H1 (cell line): ENCODE measurements around the gene ZSWIM9. TPM values are rescaled to one million over a fixed set of nuclear protein-coding genes. Genes with fewer than 3 reads are reported as not detected.

Experiments used
- CHD2 ChIP-seq: IDR thresholded peaks from 2 replicates; pipeline ENCODE4 v1.6.1; 2012; ENCODE audit warnings: low read length, improper control_type of control experiment
- GTF2F1 ChIP-seq: IDR thresholded peaks from 2 replicates; pipeline ENCODE4 v1.6.1; 2012; ENCODE audit warnings: low read depth, low read length, improper control_type of control experiment, borderline replicate concordance
- HDAC2 ChIP-seq, 2 experiments: fragments of 300-600 bp in 1 of 2; sonication (generic) in 1 of 2; IDR thresholded peaks; 2 replicates each; pipeline ENCODE4 v1.6.1; 2011 to 2012; ENCODE audit warnings: low read depth in 2 of 2, low read length in 2 of 2, mild to moderate bottlenecking in 2 of 2, moderate library complexity in 2 of 2, borderline replicate concordance in 1 of 2, inconsistent platforms in 1 of 2
- RAD21 ChIP-seq, 2 experiments: IDR thresholded peaks in 1 of 2; conservative IDR thresholded peaks in 1 of 2; 2 replicates each; pipeline ENCODE4 v1.6.1; 2011; ENCODE audit warnings: low read depth in 2 of 2, low read length in 2 of 2, improper control_type of control experiment in 1 of 2, inconsistent platforms in 1 of 2, mild to moderate bottlenecking in 1 of 2, moderate library complexity in 1 of 2
- RBBP5 ChIP-seq: IDR thresholded peaks from 2 replicates; pipeline ENCODE4 v1.7.1; 2012; ENCODE audit warnings: low read depth, mild to moderate bottlenecking, inconsistent platforms, low read length, moderate library complexity, borderline replicate concordance
- RNF2 ChIP-seq: fragments of 200-900, 300-1000 bp; sonication (generic); IDR thresholded peaks from 2 replicates; pipeline ENCODE4 v1.7.1; 2016; ENCODE audit warnings: borderline replicate concordance, low read depth, mild to moderate bottlenecking, antibody characterized with exemption, low read length; ENCODE audit not compliant: poor library complexity, severe bottlenecking; ENCODE audit errors: missing control alignments
- SP1 ChIP-seq: IDR thresholded peaks from 2 replicates; pipeline ENCODE4 v1.6.1; 2011; ENCODE audit warnings: low read depth, low read length
- SP4 ChIP-seq: IDR thresholded peaks from 2 replicates; pipeline ENCODE4 v1.6.1; 2012; ENCODE audit warnings: low read length, inconsistent platforms
- TEAD4 ChIP-seq: IDR thresholded peaks from 2 replicates; pipeline ENCODE4 v1.6.1; 2012; ENCODE audit warnings: low read depth, low read length, inconsistent platforms, mixed read lengths
- YY1 ChIP-seq: IDR thresholded peaks from 2 replicates; pipeline ENCODE4 v1.6.1; 2011; ENCODE audit warnings: low read depth, mild to moderate bottlenecking, low read length
- ZNF274 ChIP-seq: IDR thresholded peaks from 2 replicates; pipeline ENCODE4 v1.7.0; 2012; ENCODE audit warnings: low read length, borderline replicate concordance; ENCODE audit errors: extremely low read depth
- polyA plus RNA-seq, 7 experiments: library from polyadenylated mRNA; depleted of rRNA in 3 of 7; stranded (reverse) in 5 of 7; unstranded in 2 of 7; fragments of >200 nt in 5 of 7; fragments of 200-250 nt in 2 of 7; gene quantifications; 1 replicate in 5 of 7; 2 replicates in 1 of 7; 4 replicates in 1 of 7; pipeline versions ENCODE4 v1.2.1 to v1.2.3, GENCODE V29; 2011 to 2013; ENCODE audit warnings: missing spikeins in 2 of 7, mixed read lengths in 2 of 7
- total RNA-seq: library from RNA; stranded (reverse); fragmentation: NEBNext Ultra II Directional; extraction: Animal tissue kit (Norgen Biotek cat#: 25700); gene quantifications from 2 replicates; pipeline ENCODE4 v1.2.1, GENCODE V29; 2021
- TF ChIP-seq, protein P1 (sequence below): fragments of 300-600 bp; sonication (generic); IDR thresholded peaks from 2 replicates; pipeline ENCODE4 v1.7.1; 2012; ENCODE audit warnings: low read length, moderate library complexity, mild to moderate bottlenecking, inconsistent platforms; ENCODE audit not compliant: insufficient replicate concordance

The ZSWIM9 gene
- total and polyA plus RNA-seq, 2 of the 8 experiments (the other 6 are each of a cell fraction or from before 2014, with no cell fraction given): 1.5 to 10.4 TPM

DNA sequence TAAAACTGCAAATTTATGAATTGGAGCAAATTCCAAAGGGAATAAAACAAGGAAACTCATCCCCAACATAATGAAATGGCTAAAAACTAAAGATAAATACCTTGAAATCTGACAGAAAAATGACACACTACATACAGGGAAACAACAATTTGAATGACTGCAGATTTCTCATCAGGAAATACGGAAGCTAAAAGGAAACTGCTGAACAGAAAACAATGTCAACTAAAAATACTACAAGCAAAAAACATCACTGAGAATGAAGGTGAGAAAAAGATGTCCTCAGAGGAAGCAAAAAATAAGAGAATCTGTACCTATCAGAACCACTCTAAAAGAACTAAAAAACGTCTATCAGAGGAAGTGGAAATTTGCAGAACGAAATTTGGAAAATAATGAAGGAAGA lies 39.5 kb downstream of the ZSWIM9 start (continued):
- TF ChIP-seq, protein P1, sequence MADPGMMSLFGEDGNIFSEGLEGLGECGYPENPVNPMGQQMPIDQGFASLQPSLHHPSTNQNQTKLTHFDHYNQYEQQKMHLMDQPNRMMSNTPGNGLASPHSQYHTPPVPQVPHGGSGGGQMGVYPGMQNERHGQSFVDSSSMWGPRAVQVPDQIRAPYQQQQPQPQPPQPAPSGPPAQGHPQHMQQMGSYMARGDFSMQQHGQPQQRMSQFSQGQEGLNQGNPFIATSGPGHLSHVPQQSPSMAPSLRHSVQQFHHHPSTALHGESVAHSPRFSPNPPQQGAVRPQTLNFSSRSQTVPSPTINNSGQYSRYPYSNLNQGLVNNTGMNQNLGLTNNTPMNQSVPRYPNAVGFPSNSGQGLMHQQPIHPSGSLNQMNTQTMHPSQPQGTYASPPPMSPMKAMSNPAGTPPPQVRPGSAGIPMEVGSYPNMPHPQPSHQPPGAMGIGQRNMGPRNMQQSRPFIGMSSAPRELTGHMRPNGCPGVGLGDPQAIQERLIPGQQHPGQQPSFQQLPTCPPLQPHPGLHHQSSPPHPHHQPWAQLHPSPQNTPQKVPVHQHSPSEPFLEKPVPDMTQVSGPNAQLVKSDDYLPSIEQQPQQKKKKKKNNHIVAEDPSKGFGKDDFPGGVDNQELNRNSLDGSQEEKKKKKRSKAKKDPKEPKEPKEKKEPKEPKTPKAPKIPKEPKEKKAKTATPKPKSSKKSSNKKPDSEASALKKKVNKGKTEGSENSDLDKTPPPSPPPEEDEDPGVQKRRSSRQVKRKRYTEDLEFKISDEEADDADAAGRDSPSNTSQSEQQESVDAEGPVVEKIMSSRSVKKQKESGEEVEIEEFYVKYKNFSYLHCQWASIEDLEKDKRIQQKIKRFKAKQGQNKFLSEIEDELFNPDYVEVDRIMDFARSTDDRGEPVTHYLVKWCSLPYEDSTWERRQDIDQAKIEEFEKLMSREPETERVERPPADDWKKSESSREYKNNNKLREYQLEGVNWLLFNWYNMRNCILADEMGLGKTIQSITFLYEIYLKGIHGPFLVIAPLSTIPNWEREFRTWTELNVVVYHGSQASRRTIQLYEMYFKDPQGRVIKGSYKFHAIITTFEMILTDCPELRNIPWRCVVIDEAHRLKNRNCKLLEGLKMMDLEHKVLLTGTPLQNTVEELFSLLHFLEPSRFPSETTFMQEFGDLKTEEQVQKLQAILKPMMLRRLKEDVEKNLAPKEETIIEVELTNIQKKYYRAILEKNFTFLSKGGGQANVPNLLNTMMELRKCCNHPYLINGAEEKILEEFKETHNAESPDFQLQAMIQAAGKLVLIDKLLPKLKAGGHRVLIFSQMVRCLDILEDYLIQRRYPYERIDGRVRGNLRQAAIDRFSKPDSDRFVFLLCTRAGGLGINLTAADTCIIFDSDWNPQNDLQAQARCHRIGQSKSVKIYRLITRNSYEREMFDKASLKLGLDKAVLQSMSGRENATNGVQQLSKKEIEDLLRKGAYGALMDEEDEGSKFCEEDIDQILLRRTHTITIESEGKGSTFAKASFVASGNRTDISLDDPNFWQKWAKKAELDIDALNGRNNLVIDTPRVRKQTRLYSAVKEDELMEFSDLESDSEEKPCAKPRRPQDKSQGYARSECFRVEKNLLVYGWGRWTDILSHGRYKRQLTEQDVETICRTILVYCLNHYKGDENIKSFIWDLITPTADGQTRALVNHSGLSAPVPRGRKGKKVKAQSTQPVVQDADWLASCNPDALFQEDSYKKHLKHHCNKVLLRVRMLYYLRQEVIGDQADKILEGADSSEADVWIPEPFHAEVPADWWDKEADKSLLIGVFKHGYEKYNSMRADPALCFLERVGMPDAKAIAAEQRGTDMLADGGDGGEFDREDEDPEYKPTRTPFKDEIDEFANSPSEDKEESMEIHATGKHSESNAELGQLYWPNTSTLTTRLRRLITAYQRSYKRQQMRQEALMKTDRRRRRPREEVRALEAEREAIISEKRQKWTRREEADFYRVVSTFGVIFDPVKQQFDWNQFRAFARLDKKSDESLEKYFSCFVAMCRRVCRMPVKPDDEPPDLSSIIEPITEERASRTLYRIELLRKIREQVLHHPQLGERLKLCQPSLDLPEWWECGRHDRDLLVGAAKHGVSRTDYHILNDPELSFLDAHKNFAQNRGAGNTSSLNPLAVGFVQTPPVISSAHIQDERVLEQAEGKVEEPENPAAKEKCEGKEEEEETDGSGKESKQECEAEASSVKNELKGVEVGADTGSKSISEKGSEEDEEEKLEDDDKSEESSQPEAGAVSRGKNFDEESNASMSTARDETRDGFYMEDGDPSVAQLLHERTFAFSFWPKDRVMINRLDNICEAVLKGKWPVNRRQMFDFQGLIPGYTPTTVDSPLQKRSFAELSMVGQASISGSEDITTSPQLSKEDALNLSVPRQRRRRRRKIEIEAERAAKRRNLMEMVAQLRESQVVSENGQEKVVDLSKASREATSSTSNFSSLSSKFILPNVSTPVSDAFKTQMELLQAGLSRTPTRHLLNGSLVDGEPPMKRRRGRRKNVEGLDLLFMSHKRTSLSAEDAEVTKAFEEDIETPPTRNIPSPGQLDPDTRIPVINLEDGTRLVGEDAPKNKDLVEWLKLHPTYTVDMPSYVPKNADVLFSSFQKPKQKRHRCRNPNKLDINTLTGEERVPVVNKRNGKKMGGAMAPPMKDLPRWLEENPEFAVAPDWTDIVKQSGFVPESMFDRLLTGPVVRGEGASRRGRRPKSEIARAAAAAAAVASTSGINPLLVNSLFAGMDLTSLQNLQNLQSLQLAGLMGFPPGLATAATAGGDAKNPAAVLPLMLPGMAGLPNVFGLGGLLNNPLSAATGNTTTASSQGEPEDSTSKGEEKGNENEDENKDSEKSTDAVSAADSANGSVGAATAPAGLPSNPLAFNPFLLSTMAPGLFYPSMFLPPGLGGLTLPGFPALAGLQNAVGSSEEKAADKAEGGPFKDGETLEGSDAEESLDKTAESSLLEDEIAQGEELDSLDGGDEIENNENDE: no peak
- TF ChIP-seq TEAD4: no peak
- no peak for TF ChIP-seq GTF2F1
- TF ChIP-seq CHD2: no peak
- no peak for TF ChIP-seq YY1
- TF ChIP-seq RNF2: no peak
- TF ChIP-seq SP1: no peak
- TF ChIP-seq HDAC2 (IDR thresholded peaks at IDR 0.05; ENCODE audit: borderline replicate concordance in 1 of 2, low read depth in 2 of 2, low read length in 2 of 2): no peak
- TF ChIP-seq SP4: no peak
- no peak for TF ChIP-seq RAD21 (IDR thresholded peaks at IDR 0.05 in 1 of 2, conservative IDR thresholded peaks at IDR 0.05 in 1 of 2; ENCODE audit: low read depth in 2 of 2, low read length in 2 of 2)
- no peak for TF ChIP-seq RBBP5
- TF ChIP-seq ZNF274: no peak
